HG03342 (cell line): ENCODE data around the gene PADI2.
A peak's percentile ranks its signal among the peaks of the same experiment; 100 is the strongest.

Source experiments
- ATAC-seq: cut with Tn5 transposase; IDR thresholded peaks from one replicate; pipeline ENCODE4 v1.9.1; 2021; ENCODE audit warnings: mild to moderate bottlenecking, moderate library complexity; ENCODE audit not compliant: unreplicated experiment

The PADI2 gene

DNA sequence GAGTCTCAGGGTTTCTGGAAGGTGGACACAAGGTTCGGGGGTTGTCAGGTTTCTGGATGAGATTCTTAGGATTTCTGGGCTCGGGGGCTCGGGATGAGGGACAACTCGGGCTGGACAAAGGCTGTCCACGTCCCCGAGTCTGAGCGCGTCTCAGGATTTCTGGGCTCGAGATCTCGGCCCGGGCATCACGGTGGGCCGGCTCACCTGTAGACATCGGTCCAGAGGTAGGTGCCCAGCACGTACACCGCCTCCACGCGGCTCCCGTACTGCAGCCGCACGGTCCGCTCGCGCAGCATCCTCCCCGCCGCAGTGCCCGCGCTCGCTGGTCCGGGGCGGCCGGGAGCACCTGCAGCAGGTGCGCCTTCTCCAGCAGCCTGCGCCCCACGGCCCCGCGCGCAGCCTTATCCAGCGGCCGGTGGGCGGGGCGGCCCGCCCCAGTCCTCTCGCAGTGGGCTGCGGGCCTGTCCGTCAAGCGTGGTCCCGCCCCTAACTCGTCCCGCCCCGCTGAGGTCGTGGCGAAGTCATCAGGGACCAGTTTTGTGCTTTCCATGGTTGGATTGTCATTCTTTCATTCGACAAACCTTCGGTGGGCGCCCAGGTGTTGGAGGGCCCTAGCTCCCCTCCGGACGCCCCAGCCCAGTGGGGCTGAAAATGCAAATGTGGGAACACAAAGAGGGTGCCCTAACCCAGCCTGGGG, at the start of gene PADI2:
Gene PADI2 (minus strand): TSS at position 376 of the 697 bp plus-strand sequence. CDS start 80 bp downstream, at position 296.
- no peak for ATAC-seq

DNA sequence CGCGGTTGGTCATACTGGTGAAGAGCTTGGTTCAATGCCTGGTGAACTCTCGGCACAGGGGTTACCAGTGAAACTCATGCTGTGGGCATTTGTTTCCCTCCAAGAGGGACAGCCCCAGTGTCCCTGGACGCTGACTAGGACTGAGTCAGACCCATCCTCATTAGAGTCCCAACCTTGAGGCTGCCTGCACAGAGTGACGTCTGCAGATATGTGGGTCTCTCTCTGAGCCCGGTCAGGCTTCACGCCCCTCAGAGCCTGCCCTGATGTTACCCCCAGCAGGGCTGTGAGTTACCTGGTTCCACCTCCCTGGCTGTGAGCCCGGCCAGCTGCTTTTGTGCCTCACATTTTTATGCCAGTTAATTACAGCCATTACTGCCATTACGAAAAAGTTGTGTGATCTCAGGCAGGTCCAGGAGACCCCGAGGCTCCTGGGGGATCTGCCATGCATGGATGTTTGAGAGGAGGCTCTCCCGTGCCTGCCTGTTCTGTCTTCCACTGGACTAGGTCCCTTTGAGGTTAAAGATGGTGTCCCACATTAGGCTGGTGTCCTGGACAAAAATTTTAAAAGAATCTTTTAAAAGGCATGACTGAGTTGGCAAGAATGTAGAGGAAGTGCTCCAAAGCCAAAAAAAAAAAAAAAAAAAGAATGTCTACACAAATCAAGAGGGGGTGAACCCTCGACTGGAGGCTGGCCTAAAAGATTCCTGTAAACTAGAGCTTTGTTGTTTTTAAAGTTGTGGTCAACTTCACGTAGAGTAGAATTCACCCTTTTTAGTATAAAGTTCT, 49.0 kb upstream of the PADI2 start:
- no peak for ATAC-seq

DNA sequence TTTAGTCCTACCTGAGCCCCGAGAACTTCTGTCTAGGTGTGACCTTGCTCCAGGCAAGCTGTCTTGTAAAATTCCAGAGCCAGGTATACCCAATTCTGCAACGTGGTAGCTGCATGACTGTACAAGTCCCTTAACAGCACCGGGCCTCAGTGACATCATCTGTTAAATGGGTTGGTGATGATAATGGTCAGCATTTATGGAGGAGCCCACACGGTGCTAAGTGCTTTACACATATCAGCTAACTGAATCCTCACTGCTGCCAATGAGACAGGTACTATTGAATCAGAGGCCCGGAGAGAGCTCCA, 48.5 kb upstream of the PADI2 start:
- no peak for ATAC-seq

DNA sequence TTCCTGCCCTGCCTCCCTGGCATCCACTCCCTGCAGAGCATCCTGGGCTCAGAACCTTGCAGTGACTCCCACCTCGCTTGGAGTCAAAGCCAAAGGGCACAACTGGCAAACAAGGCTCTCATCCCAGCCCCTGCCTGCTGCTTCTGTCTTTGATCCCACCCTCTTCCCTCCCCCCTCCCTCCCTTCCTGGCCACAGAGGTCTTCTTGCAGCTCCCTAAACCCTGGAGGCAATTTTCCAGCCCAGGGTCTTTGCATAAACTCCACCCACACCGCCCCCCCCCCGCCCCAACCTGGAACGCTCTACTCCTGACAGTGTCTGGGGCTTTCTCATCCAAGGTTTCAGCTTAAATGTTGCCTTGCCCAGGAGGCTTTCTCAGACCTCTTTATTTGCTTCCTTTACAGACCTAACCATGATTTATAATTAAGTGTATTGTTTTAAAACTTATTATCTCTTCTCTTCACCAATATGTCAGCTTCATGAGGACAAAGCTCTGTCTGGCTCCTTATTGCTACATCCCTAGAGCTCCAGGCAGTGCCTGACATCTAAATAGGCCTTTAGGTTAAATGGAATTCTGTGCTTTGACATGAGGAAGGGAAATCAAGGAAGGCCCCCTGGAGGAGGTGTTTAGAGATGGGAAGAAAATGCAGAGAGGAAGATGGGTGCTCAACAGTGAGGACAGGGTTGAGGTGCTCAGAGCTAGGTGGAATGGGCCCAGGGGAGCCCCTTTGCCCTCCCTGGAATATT, 48.0 kb upstream of the PADI2 start:
- ATAC-seq = no peak

DNA sequence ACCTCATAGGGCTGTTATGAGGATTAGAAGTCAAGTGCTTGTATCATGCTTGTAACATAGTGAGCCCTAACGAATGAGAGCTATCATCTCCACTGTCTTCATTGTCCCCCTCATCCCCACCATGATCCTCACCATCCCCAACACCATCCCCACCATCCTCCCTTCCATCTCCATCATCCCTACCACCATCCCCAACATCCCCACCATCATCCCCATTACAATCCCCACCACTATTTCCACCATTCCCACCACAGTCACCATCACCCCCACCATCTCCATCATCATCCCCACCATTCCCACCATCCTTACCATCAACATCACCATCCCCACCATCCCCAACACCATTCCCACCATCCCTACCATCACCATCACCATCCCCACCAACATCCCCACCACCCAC, 46.6 kb upstream of the PADI2 start:
- ATAC-seq = no peak

DNA sequence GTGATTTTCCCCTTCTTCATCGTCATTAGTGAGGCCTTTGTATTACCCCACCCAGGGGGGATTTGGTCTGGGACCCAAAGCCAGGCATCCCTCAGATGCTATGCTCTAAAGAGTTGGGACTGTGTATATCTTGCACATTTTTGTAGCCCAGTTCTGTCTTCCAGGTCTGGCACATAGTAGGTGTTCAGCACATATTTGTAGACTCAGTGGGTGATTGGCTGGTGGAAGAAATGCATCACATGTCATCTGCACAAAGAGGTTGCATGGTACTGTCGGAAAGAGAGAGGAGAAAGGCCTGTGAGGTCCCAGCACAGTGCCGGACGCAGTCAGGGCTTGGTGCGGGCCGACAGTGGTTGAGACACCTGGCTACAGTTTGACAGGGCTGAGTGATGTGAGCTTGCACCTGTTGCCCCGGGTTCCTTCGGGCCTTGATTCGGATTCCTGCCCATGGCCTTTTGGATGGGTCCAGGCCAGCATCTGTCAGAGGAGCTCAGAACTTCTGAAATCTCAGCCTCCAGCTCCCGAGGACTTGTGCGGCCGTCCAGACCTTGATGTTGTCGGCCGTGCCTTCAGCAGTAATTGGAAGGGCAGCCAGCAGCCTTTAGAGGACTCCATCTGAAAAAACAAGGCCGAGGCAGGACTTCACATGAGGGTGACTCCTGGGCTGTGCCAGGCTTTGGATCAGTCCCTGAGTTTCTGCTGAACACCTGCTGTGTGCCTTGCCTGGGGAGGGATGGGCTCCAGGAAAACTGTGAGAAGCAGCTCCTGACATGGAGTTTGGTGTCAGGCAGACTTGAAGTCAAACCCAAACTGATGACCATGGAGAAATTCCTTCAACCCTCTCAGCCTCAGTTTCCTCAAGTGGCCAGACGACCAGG, 44.8 kb upstream of the PADI2 start:
- ATAC-seq = no peak

DNA sequence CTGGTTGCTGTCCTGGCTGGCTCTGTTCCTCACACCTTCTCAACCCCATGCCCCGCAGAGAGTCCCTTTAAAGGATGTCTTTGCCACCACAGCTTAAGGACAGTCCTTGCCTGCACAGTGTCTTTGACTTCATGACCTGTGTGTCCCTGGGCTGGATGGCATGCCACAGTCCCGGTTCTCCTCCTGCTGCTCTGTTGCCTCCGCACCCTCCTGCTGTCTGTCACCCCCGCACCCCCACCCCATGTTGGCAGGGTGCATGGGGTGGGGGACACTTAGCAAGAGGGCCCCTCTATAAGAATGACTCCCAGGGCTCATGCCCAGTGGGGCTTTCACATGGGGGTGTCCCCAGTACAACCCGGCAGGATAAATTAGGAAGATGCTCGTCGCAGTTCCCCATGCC, 44.1 kb upstream of the PADI2 start:
- ATAC-seq = no peak

DNA sequence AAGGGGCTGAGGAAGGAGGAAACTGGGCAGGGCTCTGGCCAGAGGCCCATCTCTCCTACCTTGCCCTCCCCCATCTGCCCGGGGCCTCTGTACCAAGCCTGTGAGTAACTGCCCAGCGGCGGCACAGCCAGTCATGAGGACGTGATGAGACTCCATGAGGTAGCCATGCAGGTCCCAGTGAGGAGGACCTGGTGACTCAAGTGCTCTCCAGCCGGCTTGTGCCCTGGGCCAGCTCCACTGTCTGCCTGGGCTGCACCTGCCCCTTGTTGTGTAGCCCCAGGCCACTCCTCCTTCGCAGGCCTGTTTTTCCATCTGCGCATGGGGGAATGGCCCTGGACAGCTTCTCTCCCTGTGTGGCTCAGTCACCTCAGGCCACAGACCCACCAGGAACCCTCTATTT, 43.7 kb upstream of the PADI2 start:
- no peak for ATAC-seq

DNA sequence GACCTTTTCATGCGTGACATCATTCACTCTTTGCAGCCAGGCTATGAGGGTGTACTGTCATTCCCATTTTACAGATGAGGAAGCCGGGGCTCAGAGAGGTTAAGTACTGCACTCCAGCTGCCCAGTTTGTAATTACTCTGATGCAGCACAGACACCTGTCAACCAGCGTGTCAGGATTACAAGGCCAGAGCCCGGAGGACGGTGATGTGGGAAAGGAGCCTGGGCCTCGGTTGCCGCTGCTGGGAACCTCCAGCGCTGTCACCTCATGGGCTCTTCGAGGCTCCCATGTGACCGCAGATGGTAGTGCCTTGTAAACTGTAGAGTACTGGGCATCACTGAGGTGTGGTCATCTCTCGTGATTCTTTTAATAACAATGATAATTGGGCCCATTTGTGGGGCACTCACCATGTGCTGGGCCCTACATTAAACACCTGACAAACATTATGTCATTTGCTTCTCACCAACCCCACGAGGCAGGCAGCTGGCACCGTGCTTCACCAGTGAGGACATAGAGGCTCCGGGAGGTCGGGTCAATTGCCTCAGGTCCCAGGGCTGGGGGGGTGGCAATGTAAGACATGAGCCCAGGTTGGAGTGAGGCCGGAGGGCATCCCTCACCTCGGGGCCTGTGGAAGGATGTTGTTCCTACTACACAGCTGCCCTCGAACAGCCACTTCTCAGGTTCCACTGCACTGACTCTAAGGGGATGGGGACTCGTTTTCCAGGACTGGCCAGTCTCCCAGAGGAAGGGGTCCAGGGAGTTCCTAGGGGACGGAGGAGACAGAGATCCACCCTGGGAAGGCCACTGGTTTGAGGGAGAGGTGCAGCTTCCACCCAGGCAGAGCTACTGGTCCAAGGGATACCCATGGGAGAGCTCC, 42.9 kb upstream of the PADI2 start:
- no peak for ATAC-seq

DNA sequence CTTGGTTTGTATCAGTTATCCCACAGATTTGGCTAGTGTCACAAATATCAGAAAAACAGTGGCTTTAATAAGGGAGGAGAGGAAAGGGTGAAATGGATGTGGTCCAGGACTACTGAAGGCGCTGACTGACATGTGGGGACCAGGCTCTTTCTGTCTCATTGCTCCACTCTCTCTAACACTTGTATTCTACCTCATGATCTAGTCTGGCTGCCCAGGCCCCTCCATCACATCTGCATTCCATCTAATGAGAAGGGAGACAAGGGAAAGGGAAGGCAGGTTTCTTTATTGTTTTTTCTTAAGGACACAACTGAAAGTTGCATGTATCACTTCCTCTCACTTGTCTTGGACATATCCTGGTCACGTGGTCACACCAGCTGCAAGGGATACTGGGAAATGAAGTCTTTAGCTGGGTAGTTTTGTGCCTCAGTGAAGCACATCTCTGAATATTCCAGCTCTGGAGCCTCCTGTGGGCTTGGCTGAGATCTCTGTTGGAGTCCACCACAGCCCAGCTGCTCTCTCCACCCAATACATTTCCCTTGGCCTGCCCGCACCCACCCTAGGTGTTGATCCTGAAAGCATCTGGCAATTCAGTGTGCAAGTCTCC, 42.0 kb upstream of the PADI2 start:
- no peak for ATAC-seq

DNA sequence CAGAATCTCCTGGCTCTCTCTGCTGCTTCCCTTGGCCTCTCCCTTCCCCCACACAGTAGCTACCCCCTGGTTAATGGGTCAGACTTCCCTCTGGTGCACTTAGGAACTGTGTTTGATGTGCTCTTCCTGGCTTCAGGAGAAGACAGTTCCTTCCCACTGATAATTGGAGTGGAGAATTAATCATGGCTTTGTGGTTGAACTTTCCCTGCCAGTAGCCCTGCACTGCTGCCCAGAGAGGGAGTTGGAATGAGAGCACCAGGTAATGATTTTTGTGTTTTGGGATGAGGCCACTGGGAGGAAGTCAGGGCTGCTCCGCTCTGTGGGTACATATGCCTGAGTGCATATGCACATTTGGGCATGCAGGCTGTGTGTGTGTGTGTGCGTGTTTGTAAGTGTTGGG, 39.7 kb upstream of the PADI2 start:
- ATAC-seq = no peak

DNA sequence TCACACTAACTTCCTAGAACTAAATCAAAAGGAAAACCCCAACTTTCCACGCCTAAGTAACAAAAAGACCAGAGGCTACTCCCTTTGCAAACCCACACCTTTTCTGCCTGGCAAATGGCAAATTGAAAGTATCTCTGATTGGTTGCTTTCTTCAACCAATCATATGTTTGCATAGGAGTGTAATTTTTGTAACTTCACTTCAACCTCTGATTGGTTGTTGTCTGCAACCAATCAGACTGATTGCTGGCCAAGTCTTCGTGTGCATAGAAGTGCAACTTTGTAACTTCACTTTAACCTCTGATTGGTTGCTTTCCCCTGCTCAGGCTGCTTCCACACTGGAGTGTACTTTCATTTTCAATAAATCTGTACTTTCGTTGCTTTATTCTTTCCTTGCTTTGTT, 36.9 kb upstream of the PADI2 start:
- no peak for ATAC-seq

DNA sequence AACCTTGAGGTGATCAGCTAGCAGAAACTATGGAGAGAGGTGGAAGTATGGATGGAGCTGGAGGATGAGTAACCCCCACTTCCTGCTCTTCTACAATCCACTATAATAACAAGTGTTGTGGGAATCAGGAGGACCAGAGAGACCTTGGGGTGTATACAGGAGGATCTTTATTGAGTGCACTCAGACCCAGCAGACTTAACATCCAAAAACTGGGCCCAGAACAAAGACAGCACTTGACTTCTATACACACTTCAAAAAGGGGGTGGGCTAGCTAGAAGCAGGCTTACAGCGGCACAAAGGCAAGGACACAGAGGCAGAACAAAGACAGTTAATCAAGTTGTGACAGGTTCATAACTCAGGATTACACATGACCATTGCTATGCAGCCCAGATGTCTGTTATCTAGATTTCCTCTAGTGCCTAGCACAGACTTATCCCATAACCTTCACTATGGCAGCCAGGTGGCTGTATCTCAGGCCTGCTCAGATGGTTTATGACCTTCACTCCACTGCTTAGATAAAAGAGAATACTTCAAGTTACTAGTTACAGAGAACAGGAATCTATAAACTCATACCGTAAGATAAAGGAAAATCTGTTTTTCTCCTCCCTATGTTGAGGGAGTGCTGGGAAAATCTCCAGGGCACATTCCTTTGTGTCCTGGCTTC, 36.1 kb upstream of the PADI2 start:
- ATAC-seq = no peak

DNA sequence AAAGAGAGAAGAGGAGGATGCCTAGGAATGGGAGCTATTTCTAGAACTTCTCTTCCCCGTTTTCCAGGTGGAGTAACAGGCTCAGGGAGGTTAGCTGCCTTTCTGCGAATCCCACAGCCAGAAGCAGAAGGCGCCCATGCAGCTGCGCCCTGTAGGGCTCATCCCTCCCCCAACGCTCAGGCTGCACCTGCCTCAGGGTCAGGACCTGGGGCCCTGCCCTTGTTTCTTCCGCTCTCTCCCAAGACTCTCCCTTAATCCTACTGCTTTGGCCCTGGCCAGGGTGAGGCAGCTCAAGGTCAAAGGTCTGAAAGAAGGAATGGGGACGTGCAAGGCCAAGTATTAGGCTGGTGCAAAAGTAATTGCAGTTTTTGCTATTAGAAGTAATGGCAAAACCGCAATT, 30.5 kb upstream of the PADI2 start:
- no peak for ATAC-seq

DNA sequence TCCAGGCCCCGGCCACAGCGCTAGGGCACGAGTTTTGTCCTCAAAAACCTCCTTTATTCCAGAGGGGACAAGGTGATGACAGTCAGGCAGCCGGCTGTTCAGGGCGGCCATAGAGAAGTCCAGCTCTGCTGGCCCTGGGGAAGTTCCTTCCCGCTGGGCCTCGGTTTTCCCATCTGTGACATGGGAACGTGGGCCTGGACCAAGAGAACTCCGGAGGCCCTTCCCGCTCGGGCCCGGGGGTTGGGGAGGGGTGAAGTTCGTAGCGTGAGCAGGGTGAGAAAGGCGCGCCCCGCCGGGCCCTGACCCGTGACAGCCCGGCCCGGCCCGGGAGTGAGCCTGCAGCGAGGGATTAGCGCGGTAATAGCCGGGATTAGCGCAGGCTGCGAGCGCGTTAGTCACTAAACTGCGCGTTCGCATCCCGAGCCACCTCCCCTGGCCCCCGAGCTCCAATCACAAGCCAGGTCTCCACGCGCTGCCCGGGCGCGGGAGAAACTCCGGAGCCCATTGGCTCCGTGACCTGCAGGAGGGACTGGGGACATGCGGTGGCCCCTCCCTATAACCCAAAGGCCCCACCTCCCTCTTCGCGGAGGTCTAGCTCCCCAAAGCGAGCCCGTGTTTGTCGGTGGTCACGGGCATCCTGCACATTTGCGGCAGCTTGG, 29.8 kb upstream of the PADI2 start:
- no peak for ATAC-seq

DNA sequence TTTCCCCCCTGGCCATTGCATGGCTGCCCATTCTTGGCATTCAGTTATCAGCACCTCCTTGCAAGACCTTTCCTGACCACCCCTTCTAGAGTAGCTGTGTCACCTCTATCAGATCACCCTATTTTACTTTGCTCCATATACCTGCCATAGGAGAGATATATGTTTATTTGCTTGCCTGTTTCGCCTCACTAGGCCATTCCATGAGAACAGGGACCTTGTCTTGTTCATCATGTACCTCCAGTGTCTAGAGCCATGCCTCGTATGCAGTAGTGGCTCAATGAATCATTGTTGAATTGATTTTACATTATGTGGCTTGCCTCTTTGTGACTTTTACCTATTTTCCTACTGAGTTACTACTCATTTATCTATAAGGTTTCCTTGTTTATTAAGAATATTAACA, 26.4 kb upstream of the PADI2 start:
- ATAC-seq = no peak

DNA sequence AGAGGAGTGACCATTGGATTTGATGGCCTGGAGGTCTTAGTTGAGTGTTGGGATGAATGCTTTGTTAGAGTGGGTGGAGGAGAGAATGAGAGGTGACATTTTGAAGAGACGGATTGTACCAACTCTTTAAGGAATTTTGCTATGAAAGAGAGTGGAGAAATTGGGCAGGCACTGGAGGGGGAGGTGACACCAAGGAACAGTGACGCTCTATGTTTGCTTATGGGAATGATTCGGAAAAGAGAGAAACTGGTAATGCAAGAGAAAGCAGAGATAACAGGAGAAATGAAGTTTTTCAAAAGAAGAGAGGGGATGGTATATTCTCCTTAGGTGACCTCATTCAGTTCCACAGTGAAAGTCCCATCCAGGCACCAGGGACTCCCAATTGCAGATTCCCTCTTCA, 24.5 kb upstream of the PADI2 start:
- ATAC-seq = no peak

DNA sequence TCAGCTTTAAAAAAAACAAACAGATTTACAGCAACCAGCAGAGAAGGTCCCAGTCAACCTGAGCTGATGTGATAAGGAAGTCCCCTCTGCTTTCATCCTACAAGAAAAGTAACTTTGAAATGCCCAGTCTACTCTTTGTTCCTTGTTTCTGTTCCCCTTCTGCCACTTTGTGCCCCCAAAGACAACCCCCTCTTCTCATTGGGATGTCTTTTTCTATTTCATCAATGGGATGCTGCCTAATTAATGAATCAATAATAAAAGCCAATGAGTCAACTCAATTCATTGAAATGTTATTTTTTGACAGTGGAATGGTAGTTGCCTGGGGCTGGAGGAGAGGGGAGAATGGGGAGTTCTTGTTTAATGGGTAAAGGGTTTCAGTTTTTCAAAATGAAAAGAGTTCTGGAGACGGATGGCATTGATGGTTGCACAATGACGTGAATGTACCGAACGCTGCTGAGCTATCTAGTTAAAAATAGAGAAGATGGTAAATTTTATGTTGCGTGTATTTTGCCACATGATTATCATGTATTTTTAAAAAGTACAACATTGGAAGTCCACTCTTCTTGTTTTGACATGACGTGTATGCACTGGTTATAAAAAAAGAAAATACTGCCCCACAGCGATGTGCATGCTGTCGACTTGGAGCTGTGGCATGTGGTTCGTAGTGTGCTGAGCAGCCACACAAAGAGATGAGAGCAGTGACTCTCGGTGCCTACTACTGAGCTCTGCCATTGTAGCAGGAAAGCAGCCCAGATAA, 22.4 kb upstream of the PADI2 start:
- peak; percentile 49 for ATAC-seq
